CD4-positive, alpha-beta T cell treated with Interleukin-17A for 1 hour (primary cell): ENCODE measurements around the gene NBEAL2.

Source experiments
- DNase-seq: peaks from one replicate; pipeline ENCODE4 v3.0.0-alpha.2; 2020

The NBEAL2 gene

GRCh38 chr3:46989146-46989810 lies 9.8 kb downstream of the NBEAL2 start:
- DNase-seq = no peak

DNA sequence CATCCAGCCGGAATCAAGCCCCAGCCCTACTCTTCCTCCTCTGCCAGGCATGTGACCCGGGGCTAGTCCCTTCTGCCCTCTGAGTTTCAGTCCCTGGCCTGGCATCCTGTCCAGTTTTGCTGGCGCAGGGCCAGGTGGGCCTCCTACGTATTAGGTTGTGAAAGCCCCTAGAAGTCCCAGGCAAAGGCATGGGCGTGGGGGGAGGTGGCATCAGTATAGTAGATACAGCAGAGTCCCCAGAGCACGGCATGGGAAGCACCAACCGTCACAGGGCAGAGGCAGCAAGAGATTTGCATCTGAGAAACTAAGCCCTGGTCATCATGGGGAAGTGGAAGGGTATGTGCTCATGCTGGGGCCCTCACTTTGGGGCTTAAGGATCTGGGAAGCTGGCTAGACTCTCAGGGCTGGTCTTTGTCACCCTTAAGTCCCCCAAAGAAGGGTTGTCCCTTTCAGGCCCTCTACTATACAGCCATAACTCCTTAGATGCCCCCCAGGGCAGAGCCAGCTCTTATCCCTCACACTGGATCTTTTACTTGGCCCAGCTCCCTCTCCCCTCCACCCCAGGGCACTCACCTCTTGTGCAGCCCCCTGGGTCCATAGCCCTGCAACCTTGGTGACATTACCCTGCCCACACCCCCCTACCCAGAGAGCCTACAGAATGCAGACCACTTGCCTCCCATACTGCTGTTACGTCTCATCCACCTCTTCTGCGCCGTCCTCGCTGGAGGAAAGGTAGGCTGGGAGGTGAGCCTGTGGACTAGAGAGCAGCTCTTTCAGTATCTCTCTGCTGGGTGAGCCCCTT lies 11.3 kb downstream of the NBEAL2 start:
- no peak for DNase-seq

DNA sequence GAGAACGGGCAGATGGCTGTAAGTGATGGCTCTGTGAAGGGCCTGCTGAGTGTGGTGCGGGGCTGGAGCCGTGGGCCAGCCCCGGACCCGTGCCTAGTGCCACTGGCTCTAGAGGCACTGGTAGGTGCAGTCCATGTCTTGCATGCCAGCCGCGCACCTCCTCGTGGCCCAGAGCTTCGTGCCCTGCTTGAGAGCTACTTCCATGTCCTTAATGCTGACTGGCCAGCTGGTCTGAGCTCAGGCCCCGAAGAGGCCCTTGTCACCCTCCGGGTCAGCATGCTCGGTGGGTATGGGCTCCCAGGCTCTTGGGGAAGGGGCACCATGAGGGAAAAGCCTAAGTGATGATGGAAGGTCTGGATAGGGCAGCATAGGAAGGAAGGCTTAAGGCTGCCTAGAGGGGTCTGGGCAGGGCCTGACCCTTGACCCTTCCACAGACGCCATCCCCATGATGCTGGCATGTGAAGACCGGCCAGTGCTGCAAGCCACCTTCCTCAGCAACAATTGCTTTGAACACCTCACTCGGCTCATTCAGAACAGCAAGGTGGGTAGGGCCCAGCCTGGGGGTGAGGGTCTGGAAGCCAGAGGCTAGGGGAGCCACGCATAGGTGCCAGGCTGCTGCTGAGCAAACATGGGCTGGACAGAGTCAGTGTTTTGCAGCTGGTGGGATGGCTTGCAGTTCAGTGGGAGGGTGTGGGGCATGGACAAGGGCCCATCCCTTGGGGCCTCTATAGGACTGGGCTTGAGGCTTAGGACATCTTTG lies 12.1 kb downstream of the NBEAL2 start:
- DNase-seq = no peak

- no peak for DNase-seq
Measured at GRCh38 chr3:46992231-46992630, 12.8 kb downstream of the NBEAL2 start.

DNA sequence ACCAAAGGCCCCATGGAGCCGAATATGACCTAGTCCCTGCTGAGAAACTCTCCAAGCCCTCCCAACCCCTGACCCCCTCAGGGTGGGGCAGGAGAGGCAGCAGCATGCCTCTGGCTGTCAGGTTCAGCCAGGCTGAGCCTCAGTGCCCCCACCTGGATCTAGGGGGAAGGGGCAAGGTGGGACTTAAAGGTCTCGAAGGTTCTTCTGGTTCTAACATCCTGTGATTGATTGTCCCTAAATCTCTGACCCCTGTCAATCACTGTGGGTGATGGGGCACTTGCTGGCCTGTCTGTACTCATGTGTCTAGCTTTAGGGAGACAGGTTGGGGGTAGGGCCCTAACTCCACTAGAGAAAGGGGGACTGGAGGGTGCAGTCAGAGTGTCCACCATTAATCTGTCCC lies 13.8 kb downstream of the NBEAL2 start:
- no peak for DNase-seq

- DNase-seq = no peak
Measured at GRCh38 chr3:46993986-46994385, 14.5 kb downstream of the NBEAL2 start.

- DNase-seq = no peak
Measured at GRCh38 chr3:46994801-46995731, 15.6 kb downstream of the NBEAL2 start.

- no peak for DNase-seq
Measured at GRCh38 chr3:46995901-46996562, 16.6 kb downstream of the NBEAL2 start.

GRCh38 chr3:46996689-46997452 lies 17.4 kb downstream of the NBEAL2 start:
- DNase-seq = no peak

DNA sequence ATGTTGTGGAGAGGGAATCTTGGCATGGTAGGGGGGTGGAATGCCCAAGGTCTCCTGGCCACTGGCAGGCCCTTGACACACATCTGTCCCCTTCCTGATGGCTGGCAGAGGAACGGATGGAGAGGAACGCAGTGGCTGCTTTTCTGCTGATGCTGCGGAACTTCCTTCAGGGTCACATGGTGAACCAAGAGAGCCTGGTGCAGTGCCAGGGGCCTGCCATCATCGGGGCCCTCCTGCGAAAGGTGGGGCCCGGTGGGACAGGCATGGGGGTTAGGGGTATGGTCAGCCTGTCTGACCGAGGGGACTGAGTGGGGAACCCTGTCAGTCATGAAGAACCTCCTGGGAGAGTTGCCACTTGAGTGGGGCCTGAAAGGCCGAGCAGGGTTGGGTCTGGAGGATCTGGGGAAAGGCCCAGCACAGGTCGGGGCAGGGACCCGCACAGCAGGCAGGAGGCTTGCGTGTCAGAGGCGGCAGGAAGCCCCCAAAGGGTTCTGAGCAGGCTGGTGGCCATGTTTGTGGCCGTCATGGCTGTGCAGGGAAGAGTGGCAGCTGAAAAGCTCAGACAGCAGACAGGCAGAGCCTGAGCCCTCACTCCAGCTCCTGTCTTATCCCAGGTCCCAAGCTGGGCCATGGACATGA lies 18.1 kb downstream of the NBEAL2 start:
- no peak for DNase-seq

GRCh38 chr3:46998121-46998851 lies 18.8 kb downstream of the NBEAL2 start:
- peak; percentile 77 for DNase-seq

- no peak for DNase-seq
Measured at GRCh38 chr3:46998852-46999515, 19.5 kb downstream of the NBEAL2 start.

- no peak for DNase-seq
Measured at GRCh38 chr3:46999516-47000197, 20.2 kb downstream of the NBEAL2 start.

GRCh38 chr3:47000198-47000815 lies 20.8 kb downstream of the NBEAL2 start:
- no peak for DNase-seq

- no peak for DNase-seq
Measured at GRCh38 chr3:47000922-47001730, 21.7 kb downstream of the NBEAL2 start.

DNA sequence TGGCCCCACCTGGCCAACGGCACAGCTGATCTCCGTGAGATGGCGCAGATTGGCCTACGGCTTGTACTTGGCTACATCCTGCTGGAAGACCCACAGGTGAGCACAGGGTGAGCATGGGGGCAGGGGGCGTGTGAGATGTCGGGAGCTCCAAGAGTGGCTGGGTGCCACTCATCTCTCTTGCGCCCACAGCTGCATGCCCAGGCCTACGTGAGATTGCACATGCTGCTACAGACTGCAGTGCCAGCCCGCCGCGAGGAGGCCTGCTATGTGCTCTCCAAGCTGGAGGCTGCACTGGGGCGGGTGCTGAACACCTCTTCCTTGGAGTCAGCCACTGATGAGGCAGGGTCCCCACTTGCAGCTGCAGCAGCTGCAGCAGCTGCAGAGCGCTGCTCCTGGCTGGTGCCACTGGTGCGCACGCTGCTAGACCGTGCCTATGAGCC lies 22.3 kb downstream of the NBEAL2 start:
- no peak for DNase-seq
